Mammary epithelial cell (primary cell): Measurements from ENCODE around the gene ZIC2.

Experiments
- EZH2 ChIP-seq: IDR thresholded peaks from 2 replicates; pipeline ENCODE4 v1.6.1; 2012; ENCODE audit warnings: low read length, inconsistent platforms, borderline replicate concordance
- TF ChIP-seq, protein P1 (sequence below), 2 donors: IDR thresholded peaks in 1 of 2; conservative IDR thresholded peaks in 1 of 2; 2 replicates each; pipeline ENCODE4 v1.5.1; 2011 to 2012; ENCODE audit warnings: inconsistent platforms in 2 of 2, low read length in 2 of 2, mild to moderate bottlenecking in 2 of 2, control low read depth in 1 of 2, low read depth in 1 of 2; ENCODE audit not compliant: insufficient read depth in 1 of 2; ENCODE audit errors: extremely low read depth in 1 of 2

DNA sequence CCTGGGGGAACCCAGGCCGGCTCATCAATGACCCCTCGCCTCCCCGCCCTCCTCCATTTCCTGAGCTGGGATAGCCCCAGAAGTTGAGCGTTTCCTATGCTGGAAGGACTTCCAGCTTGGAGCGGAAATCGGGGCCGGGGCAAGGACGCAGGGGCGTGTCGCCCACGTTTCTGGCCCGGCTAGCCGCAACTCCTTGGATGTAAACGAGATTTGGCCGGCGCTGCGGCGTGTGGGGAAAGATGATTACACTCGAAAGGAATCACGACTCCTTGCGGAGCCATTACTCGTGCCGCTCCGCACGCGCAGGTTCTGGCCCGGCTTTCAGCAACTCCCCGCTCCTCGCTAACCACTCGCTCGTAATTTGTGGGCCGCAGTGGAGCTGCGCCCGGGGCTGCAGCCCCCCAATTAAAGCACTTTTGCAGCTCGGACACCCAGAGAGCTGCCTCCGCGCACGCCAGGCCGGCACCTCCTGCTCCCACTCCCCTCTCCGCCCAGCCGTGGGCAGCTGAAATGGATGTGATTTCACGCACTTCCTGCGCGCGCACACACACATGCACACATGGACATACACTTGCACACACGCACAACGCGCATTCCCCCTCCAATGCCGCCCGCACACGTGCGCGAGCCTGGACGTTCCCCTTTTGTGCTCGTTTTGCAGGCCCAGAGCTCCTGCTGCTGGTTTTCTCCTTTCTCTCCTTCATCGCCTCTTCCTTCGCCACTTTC lies 25.7 kb upstream of the ZIC2 start:
- TF ChIP-seq EZH2 = peak; percentile 83
- TF ChIP-seq, protein P1, sequence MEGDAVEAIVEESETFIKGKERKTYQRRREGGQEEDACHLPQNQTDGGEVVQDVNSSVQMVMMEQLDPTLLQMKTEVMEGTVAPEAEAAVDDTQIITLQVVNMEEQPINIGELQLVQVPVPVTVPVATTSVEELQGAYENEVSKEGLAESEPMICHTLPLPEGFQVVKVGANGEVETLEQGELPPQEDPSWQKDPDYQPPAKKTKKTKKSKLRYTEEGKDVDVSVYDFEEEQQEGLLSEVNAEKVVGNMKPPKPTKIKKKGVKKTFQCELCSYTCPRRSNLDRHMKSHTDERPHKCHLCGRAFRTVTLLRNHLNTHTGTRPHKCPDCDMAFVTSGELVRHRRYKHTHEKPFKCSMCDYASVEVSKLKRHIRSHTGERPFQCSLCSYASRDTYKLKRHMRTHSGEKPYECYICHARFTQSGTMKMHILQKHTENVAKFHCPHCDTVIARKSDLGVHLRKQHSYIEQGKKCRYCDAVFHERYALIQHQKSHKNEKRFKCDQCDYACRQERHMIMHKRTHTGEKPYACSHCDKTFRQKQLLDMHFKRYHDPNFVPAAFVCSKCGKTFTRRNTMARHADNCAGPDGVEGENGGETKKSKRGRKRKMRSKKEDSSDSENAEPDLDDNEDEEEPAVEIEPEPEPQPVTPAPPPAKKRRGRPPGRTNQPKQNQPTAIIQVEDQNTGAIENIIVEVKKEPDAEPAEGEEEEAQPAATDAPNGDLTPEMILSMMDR (conservative IDR thresholded peaks at IDR 0.05 in 1 of 2, IDR thresholded peaks at IDR 0.05 in 1 of 2; ENCODE audit: extremely low read depth in 1 of 2, insufficient read depth in 1 of 2, low read depth in 1 of 2, low read length in 2 of 2) = no peak
